ENCODE results near the gene TMEM125. TPM values are rescaled to one million over a fixed set of nuclear protein-coding genes. Genes with fewer than 3 reads are reported as not detected.

The TMEM125 gene
- total RNA-seq, 1 donor from 2014 or later, result 75.9 TPM

- no peak for DNase-seq (ENCODE audit: low spot score)
Observed at GRCh38 chr1:43274125-43274803, 4.5 kb downstream of the TMEM125 start.

GRCh38 chr1:43274804-43275180, 5.0 kb downstream of the TMEM125 start:
- no peak for DNase-seq (ENCODE audit: low spot score)

GRCh38 chr1:43275826-43276620, 6.2 kb downstream of the TMEM125 start:
- no peak for DNase-seq (ENCODE audit: low spot score)

GRCh38 chr1:43276673-43277072, 6.9 kb downstream of the TMEM125 start:
- DNase-seq (ENCODE audit: low spot score), result peak; percentile 57

GRCh38 chr1:43277116-43277876, 7.5 kb downstream of the TMEM125 start:
- no peak for DNase-seq (ENCODE audit: low spot score)

- DNase-seq (ENCODE audit: low spot score), result no peak
Observed at GRCh38 chr1:43279161-43279560, 9.4 kb downstream of the TMEM125 start.

- DNase-seq (ENCODE audit: low spot score), result no peak
Observed at GRCh38 chr1:43279666-43280065, 9.9 kb downstream of the TMEM125 start.

- no peak for DNase-seq (ENCODE audit: low spot score)
Observed at GRCh38 chr1:43280692-43281091, 10.9 kb downstream of the TMEM125 start.

GRCh38 chr1:43282220-43283195, 12.7 kb downstream of the TMEM125 start:
- DNase-seq (ENCODE audit: low spot score), result no peak

GRCh38 chr1:43284065-43284464, 14.3 kb downstream of the TMEM125 start:
- no peak for DNase-seq (ENCODE audit: low spot score)

GRCh38 chr1:43284546-43285110, 14.8 kb downstream of the TMEM125 start:
- no peak for DNase-seq (ENCODE audit: low spot score)

GRCh38 chr1:43285269-43285990, 15.6 kb downstream of the TMEM125 start, which contains the start of gene C1orf210:
TSS of gene C1orf210 (minus strand) at chr1:43285581. CDS start at chr1:43283270, 2,311 bp downstream.
- DNase-seq (ENCODE audit: low spot score), result peak; percentile 86

- DNase-seq (ENCODE audit: low spot score), result no peak
Observed at GRCh38 chr1:43286115-43286514, 16.3 kb downstream of the TMEM125 start.

- no peak for DNase-seq (ENCODE audit: low spot score)
Observed at GRCh38 chr1:43286533-43286932, 16.8 kb downstream of the TMEM125 start.

GRCh38 chr1:43288058-43288784, 18.4 kb downstream of the TMEM125 start:
- no peak for DNase-seq (ENCODE audit: low spot score)

- DNase-seq (ENCODE audit: low spot score), result no peak
Observed at GRCh38 chr1:43288785-43289706, 19.3 kb downstream of the TMEM125 start.

GRCh38 chr1:43292216-43292615, 22.4 kb downstream of the TMEM125 start:
- DNase-seq (ENCODE audit: low spot score), result no peak

- DNase-seq (ENCODE audit: low spot score), result no peak
Observed at GRCh38 chr1:43292679-43293078, 22.9 kb downstream of the TMEM125 start.

Data from mucosa of gallbladder (tissue), 1 donor.